Measurements from ENCODE around the gene PSMB2. TPM values are rescaled to one million over a fixed set of nuclear protein-coding genes. Genes with fewer than 3 reads are reported as not detected.

The PSMB2 gene
- total RNA-seq, 4 donors from 2014 or later: 40.4 to 48.6 (median 41.5) TPM

GRCh38 chr1:35598895-35599294 lies 42.4 kb downstream of the PSMB2 start:
- H3K4me3 ChIP-seq (ENCODE audit: low read depth, poor library complexity, severe bottlenecking): no peak overlapping the region
- WGBS, 2 donors: 51 to 60% methylated on average over 2 of the region's 2 CpGs
- no peak for DNase-seq (ENCODE audit: low spot score in 2 of 2)
- no peak for TF ChIP-seq CTCF (IDR thresholded peaks at IDR 0.05)
- TF ChIP-seq POLR2A (IDR thresholded peaks at IDR 0.05): no peak
- intact Hi-C loops (cut with DNase I; ENCODE audit: low total_unique reads): no loop called here

GRCh38 chr1:35597870-35598269 lies 43.5 kb downstream of the PSMB2 start:
- H3K4me3 ChIP-seq (ENCODE audit: low read depth, poor library complexity, severe bottlenecking): no peak overlapping the region
- DNase-seq (ENCODE audit: low spot score in 2 of 2): no peak
- intact Hi-C loops (cut with DNase I; ENCODE audit: low total_unique reads): no loop called here
- TF ChIP-seq CTCF (IDR thresholded peaks at IDR 0.05) (no peak), POLR2A (IDR thresholded peaks at IDR 0.05) (no peak)
- WGBS, 2 donors: 83 to 88% methylated on average over 5 of the region's 5 CpGs

GRCh38 chr1:35595684-35596083 lies 45.6 kb downstream of the PSMB2 start:
- DNase-seq (ENCODE audit: low spot score in 2 of 2): no peak
- WGBS, 2 donors: 91 to 96% methylated on average over 5 to 7 of the region's 7 CpGs
- intact Hi-C loops (cut with DNase I; ENCODE audit: low total_unique reads): no loop called here
- TF ChIP-seq POLR2A (IDR thresholded peaks at IDR 0.05) (no peak), CTCF (IDR thresholded peaks at IDR 0.05) (no peak)
- no peak overlapping the region for H3K4me3 ChIP-seq (ENCODE audit: low read depth, poor library complexity, severe bottlenecking)

GRCh38 chr1:35594005-35594760 lies 47.1 kb downstream of the PSMB2 start:
- no peak overlapping the region for H3K4me3 ChIP-seq (ENCODE audit: low read depth, poor library complexity, severe bottlenecking)
- DNase-seq (ENCODE audit: low spot score in 2 of 2): no peak
- intact Hi-C loops (cut with DNase I; ENCODE audit: low total_unique reads): no loop called here
- TF ChIP-seq POLR2A (IDR thresholded peaks at IDR 0.05): no peak
- no peak for TF ChIP-seq CTCF (IDR thresholded peaks at IDR 0.05)
- 90 to 93% methylated on average over 7 to 9 of the region's 9 CpGs for WGBS, 2 donors

- WGBS, 2 donors: 77 to 84% methylated on average over 8 of the region's 8 CpGs
- intact Hi-C loops (cut with DNase I; ENCODE audit: low total_unique reads): no loop called here
- DNase-seq (ENCODE audit: low spot score in 2 of 2): no peak
- TF ChIP-seq CTCF (IDR thresholded peaks at IDR 0.05) (no peak), POLR2A (IDR thresholded peaks at IDR 0.05) (no peak)
- no peak overlapping the region for H3K4me3 ChIP-seq (ENCODE audit: low read depth, poor library complexity, severe bottlenecking)
These were observed 48.1 kb downstream of the PSMB2 start for GRCh38 chr1:35592991-35593769.
